Measurements from ENCODE around the gene CHAF1A.

CHAF1A gene

GRCh38 chr19:4406626-4407025 lies 4.2 kb downstream of the CHAF1A start:
- DNase-seq: no peak

- no peak for DNase-seq
Observed at GRCh38 chr19:4409123-4409933, 6.9 kb downstream of the CHAF1A start.

- DNase-seq: no peak
Observed at GRCh38 chr19:4413588-4413987, 11.1 kb downstream of the CHAF1A start.

GRCh38 chr19:4414144-4414799 lies 11.8 kb downstream of the CHAF1A start:
- DNase-seq: no peak

- no peak for DNase-seq
Observed at GRCh38 chr19:4414800-4415321, 12.4 kb downstream of the CHAF1A start.

GRCh38 chr19:4415352-4415751 lies 12.9 kb downstream of the CHAF1A start:
- no peak for DNase-seq

GRCh38 chr19:4416268-4416667 lies 13.8 kb downstream of the CHAF1A start:
- no peak for DNase-seq

GRCh38 chr19:4423416-4424126 lies 21.1 kb downstream of the CHAF1A start:
- no peak for DNase-seq

- DNase-seq: no peak
Observed at GRCh38 chr19:4425537-4425936, 23.1 kb downstream of the CHAF1A start.

- DNase-seq: no peak
Observed at GRCh38 chr19:4428326-4428975, 26.0 kb downstream of the CHAF1A start.

GRCh38 chr19:4429256-4429655 lies 26.8 kb downstream of the CHAF1A start:
- DNase-seq: no peak

GRCh38 chr19:4429771-4430171 lies 27.3 kb downstream of the CHAF1A start:
- DNase-seq: no peak

GRCh38 chr19:4430760-4431159 lies 28.3 kb downstream of the CHAF1A start:
- no peak for DNase-seq

GRCh38 chr19:4431296-4431695 lies 28.9 kb downstream of the CHAF1A start:
- no peak for DNase-seq

- no peak for DNase-seq
Observed at GRCh38 chr19:4431808-4432674, 29.6 kb downstream of the CHAF1A start.

GRCh38 chr19:4432918-4433506 lies 30.6 kb downstream of the CHAF1A start:
- no peak for DNase-seq

GRCh38 chr19:4434391-4434790 lies 32.0 kb downstream of the CHAF1A start:
- DNase-seq: no peak

GRCh38 chr19:4436231-4436630 lies 33.8 kb downstream of the CHAF1A start:
- no peak for DNase-seq

- no peak for DNase-seq
Observed at GRCh38 chr19:4437103-4437502, 34.7 kb downstream of the CHAF1A start.

- no peak for DNase-seq
Observed at GRCh38 chr19:4439243-4439642, 36.8 kb downstream of the CHAF1A start.

- DNase-seq: no peak
Observed at GRCh38 chr19:4441994-4442818, 39.8 kb downstream of the CHAF1A start.

Data from NCI-H1048 (cell line).